H1 (cell line): ENCODE results near the gene DDX43. TPM values are rescaled to one million over a fixed set of nuclear protein-coding genes. Genes with fewer than 3 reads are reported as not detected.

Experiments used
- SIN3A ChIP-seq, 2 experiments: IDR thresholded peaks in 1 of 2; conservative IDR thresholded peaks in 1 of 2; 2 replicates each; pipeline ENCODE4 v1.6.1; 2011 to 2012; ENCODE audit warnings: low read length in 2 of 2, improper control_type of control experiment in 1 of 2, low read depth in 1 of 2, mild to moderate bottlenecking in 1 of 2
- polyA plus RNA-seq, 7 experiments: library from polyadenylated mRNA; depleted of rRNA in 3 of 7; stranded (reverse) in 5 of 7; unstranded in 2 of 7; fragments of >200 nt in 5 of 7; fragments of 200-250 nt in 2 of 7; gene quantifications; 1 replicate in 5 of 7; 2 replicates in 1 of 7; 4 replicates in 1 of 7; pipeline versions ENCODE4 v1.2.1 to v1.2.3, GENCODE V29; 2011 to 2013; ENCODE audit warnings: missing spikeins in 2 of 7, mixed read lengths in 2 of 7
- total RNA-seq: library from RNA; stranded (reverse); fragmentation: NEBNext Ultra II Directional; extraction: Animal tissue kit (Norgen Biotek cat#: 25700); gene quantifications from 2 replicates; pipeline ENCODE4 v1.2.1, GENCODE V29; 2021

DDX43 gene
- total and polyA plus RNA-seq, 2 of the 8 experiments (the other 6 are each of a cell fraction or from before 2014, with no cell fraction given) = 0.05 TPM; not detected in 1

DNA sequence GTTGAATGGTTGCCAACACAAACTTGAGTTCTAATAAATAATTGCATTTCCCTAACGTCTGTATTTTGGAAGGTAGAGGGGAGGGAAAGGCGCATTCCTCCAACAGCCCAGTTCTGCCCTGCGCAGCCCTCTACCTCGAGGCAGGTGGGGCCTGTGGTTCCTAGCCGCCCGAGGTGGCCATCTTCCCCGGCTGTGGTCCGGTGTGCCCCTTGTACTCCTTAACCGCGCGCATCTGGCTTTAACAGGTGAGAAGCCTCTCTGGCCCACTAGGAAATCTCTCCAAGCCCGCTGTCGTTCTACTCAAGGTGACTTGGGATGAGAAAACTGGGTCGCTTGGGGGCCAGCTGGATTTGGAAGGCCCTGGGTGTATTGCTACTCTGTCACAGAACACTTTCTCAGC lies 30.5 kb upstream of the DDX43 start (continued):
- TF ChIP-seq SIN3A (conservative IDR thresholded peaks at IDR 0.05 in 1 of 2, IDR thresholded peaks at IDR 0.05 in 1 of 2; ENCODE audit: low read depth in 1 of 2, low read length in 2 of 2) = no peak
